ENCODE measurements around the gene NCOA5.

DNA sequence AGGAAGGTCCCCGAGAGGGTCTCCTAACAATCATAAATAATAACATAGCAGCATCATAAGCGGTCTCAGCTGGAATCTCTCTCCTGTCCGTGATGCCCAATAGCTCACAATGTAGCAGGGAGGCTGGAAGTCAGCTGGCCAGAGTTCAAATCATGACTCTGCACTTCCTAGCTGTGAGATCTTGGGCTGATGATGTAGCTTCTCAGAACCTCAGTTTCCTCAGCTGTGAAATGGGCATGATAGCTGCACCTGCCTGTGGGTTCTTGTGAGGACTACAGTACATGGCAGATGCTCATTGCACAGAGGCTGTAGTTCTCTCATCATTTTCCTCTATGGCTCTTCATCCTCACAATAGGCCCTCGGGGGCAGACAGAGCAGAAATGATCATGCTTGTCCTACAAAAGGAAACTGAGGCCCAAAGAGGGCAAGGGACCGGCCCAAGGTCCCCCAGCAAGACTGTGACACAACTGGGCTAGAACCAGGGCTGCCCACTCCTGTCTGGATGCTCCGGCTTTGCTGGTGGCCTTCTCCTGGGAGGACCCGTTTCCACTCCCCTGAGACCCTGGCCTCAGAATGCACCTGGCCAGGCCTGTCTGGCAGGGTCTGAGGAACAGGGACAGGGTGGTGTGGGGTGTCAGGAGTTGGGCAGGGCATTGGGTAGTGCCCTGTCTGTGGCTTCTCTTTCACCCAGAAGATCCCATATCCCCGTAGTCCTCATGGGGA, 43.0 kb downstream of the NCOA5 start:
- TF ChIP-seq, protein P1, sequence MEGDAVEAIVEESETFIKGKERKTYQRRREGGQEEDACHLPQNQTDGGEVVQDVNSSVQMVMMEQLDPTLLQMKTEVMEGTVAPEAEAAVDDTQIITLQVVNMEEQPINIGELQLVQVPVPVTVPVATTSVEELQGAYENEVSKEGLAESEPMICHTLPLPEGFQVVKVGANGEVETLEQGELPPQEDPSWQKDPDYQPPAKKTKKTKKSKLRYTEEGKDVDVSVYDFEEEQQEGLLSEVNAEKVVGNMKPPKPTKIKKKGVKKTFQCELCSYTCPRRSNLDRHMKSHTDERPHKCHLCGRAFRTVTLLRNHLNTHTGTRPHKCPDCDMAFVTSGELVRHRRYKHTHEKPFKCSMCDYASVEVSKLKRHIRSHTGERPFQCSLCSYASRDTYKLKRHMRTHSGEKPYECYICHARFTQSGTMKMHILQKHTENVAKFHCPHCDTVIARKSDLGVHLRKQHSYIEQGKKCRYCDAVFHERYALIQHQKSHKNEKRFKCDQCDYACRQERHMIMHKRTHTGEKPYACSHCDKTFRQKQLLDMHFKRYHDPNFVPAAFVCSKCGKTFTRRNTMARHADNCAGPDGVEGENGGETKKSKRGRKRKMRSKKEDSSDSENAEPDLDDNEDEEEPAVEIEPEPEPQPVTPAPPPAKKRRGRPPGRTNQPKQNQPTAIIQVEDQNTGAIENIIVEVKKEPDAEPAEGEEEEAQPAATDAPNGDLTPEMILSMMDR (conservative IDR thresholded peaks at IDR 0.05; ENCODE audit: low read depth in 2 of 2) = no peak
- no peak for TF ChIP-seq EZH2phosphoT487 (IDR thresholded peaks at IDR 0.05; ENCODE audit: unreplicated experiment)
- TF ChIP-seq POLR2AphosphoS5 (IDR thresholded peaks at IDR 0.05; ENCODE audit: low read depth) = no peak
